AG09319 (cell line): ENCODE results near the gene EPS8L2.

ENCODE experiments used
- DNase-seq: peaks from one replicate; pipeline ENCODE4 v3.0.0-alpha.2; 2010; ENCODE audit warnings: low read depth; ENCODE audit errors: extremely low read depth
- CTCF ChIP-seq: IDR thresholded peaks from 2 replicates; pipeline ENCODE4 v1.5.1; 2011; ENCODE audit warnings: low read depth, mild to moderate bottlenecking, inconsistent platforms, low read length, moderate library complexity

The EPS8L2 gene

GRCh38 chr11:765802-766091 is 59.7 kb downstream of the EPS8L2 start:
- TF ChIP-seq CTCF = no peak
- DNase-seq = no peak

- no peak for DNase-seq
- TF ChIP-seq CTCF = no peak
Measured at GRCh38 chr11:766106-766935, 60.3 kb downstream of the EPS8L2 start.

GRCh38 chr11:766936-767210 is 60.8 kb downstream of the EPS8L2 start:
- no peak for TF ChIP-seq CTCF
- DNase-seq = no peak

- TF ChIP-seq CTCF = no peak
- no peak for DNase-seq
Measured at GRCh38 chr11:767238-767637, 61.2 kb downstream of the EPS8L2 start.

DNA sequence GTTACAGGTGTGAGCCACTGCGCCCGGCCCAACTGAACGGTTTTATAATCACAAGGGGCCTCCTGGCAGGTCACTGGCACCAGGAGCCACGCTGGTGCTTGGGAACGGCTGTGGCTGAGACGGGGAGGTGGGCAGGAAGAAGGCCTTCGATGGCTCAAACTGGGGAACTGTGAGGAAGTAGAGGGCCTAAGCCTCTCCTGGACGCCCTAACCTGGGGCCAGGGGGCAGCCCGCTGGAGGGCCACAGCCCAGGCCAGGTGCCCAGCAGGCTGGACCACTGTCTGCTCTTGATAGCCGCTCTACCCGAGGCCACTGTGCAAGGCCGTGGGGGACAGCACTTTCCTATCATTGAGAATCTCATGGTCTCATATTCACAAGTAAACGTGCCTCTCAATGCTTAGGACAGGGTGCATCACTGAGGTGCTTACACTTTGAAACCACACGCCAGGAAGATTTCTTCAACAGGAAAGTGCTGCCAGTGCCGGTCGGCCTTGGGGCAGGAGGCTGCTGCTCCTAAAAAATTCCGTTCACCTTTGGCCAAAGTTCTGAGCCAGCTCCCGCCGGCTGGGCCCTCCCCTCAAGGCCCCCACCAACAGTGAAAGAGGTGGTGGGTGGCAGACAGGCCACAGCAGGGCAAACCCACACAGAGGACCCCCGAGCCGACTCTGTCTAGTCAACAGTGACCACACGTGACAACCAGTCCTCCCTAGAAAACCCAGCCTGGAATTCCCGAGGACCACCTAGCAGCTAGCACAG is 64.0 kb downstream of the EPS8L2 start:
- TF ChIP-seq CTCF = no peak
- no peak for DNase-seq

GRCh38 chr11:770642-771616 is 64.9 kb downstream of the EPS8L2 start:
- no peak for TF ChIP-seq CTCF
- DNase-seq = no peak
